Measurements from ENCODE around the gene GPANK1. TPM values are rescaled to one million over a fixed set of nuclear protein-coding genes. Genes with fewer than 3 reads are reported as not detected.
A peak's percentile ranks its signal among the peaks of the same experiment; 100 is the strongest.

GPANK1 gene
- total RNA-seq, 1 experiment from 2014 or later: 17.8 TPM

GRCh38 chr6:31669676-31670075 is 4.9 kb upstream of the GPANK1 start, which contains the start of gene LY6G5B:
Gene LY6G5B (plus strand): TSS chr6:31669976. CDS start chr6:31670951, 975 bp downstream.
- in situ Hi-C loops (cut with HindIII; ENCODE audit: low pct_unique_long_range_greater_than_20kb, low sequenced_read_pairs): no loop called here
- DNase-seq (ENCODE audit: low read depth, low spot score): no peak

DNA sequence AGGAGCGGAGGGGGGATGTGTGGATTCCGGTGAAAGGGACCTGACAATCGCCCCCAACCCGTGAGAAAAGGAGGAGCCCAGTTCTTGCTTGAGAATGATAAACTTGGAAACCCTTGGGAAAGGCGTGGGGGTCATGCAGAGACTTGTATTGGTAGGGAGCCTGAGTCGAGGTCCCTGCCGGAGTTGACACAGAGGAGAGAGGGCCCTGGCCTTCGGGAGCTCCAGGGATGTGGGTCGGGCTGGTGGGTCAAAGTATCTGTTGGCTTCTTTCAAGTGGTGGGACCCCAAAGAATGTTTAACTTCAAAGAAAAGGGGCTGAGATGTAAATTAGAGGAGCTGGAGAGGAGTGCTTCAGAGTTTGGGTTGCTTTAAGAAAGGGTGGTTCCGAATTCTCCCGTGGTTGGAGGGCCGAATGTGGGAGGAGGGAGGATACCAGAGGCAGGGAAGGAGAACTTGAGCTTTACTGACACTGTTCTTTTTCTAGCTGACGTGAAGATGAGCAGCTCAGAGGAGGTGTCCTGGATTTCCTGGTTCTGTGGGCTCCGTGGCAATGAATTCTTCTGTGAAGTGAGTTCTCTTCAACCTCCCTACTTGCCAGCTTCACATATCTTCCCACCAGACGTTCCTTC is 1.7 kb upstream of the GPANK1 start:
- in situ Hi-C loops (cut with HindIII; ENCODE audit: low pct_unique_long_range_greater_than_20kb, low sequenced_read_pairs): no loop called here
- no peak for DNase-seq (ENCODE audit: low read depth, low spot score)

DNA sequence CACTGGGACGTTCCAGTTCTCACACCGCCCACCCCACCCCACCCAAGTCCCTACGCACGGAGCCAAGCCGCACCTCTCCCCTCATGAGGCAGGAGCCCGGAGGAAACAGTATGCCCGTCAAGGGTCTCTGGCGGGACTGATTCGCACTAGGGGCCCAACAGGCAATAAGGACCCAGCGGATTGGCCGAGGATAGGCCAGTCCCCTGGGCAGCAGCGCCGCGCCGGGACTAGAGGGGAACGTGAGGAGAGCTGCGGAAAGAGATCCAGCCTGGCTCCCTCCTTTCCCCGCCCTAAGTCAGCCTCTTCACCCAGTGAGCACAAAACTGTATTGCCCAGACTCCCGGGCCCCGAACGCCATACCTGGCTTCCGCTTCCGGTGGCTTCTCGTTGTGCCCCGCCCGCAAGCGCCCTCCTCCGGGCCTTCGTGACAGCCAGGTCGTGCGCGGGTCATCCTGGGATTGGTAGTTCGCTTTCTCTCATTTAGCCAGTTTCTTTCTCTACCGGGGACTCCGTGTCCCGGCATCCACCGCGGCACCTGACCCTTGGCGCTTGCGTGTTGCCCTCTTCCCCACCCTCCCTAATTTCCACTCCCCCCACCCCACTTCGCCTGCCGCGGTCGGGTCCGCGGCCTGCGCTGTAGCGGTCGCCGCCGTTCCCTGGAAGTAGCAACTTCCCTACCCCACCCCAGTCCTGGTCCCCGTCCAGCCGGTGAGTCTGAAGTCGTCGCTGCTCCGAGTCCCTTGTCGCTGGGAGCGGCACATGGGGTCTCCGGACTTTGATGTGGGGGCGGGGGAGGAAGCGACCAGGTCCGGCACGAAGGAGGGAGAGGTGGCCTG is 922 bp upstream of the GPANK1 start, which contains the start of gene CSNK2B:
Gene CSNK2B, plus strand, starts transcription at position 580 of the 836 bp plus-strand sequence. CDS start 752 bp downstream, outside the sequence.
- DNase-seq (ENCODE audit: low read depth, low spot score): peak; percentile 98
- in situ Hi-C loops (cut with HindIII; ENCODE audit: low pct_unique_long_range_greater_than_20kb, low sequenced_read_pairs): no loop called here

GRCh38 chr6:31663961-31664789 is 622 bp downstream of the GPANK1 start:
- peak; percentile 45 for DNase-seq (ENCODE audit: low read depth, low spot score)
- in situ Hi-C loops (cut with HindIII; ENCODE audit: low pct_unique_long_range_greater_than_20kb, low sequenced_read_pairs): no loop called here

GRCh38 chr6:31663126-31663960 is 1.5 kb downstream of the GPANK1 start:
- in situ Hi-C loops (cut with HindIII; ENCODE audit: low pct_unique_long_range_greater_than_20kb, low sequenced_read_pairs): no loop called here
- DNase-seq (ENCODE audit: low read depth, low spot score): no peak

DNA sequence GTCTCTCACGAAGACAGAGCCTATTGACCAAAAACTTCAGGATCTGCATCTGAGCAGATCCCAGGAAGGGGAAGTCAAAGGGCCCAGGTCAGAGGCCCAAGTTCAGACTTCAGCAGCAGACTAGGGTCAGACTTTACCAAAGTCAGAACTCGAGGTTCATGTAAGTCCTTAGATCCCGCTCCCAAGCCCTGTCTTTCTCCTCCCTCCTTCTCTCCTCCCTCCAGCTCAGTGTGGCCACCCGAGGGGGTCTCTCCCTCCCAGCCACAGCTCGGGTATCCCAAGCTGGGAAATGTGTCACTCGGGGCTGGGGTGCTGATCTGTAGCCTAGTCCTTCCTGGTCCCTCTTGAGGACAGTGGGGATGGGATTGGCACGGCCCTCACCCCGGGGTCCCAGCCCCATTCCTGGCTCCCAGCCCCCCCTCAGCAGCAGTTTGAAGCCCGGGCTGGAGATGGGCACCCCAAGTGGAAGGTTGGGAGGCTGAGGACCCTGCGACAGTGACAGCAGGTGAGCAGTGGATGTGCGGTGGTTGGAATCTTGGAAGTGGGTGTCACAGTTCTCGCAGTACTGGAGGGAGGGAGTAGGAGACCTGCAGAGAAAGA is 2.6 kb downstream of the GPANK1 start:
- in situ Hi-C loops (cut with HindIII; ENCODE audit: low pct_unique_long_range_greater_than_20kb, low sequenced_read_pairs): no loop called here
- no peak for DNase-seq (ENCODE audit: low read depth, low spot score)

DNA sequence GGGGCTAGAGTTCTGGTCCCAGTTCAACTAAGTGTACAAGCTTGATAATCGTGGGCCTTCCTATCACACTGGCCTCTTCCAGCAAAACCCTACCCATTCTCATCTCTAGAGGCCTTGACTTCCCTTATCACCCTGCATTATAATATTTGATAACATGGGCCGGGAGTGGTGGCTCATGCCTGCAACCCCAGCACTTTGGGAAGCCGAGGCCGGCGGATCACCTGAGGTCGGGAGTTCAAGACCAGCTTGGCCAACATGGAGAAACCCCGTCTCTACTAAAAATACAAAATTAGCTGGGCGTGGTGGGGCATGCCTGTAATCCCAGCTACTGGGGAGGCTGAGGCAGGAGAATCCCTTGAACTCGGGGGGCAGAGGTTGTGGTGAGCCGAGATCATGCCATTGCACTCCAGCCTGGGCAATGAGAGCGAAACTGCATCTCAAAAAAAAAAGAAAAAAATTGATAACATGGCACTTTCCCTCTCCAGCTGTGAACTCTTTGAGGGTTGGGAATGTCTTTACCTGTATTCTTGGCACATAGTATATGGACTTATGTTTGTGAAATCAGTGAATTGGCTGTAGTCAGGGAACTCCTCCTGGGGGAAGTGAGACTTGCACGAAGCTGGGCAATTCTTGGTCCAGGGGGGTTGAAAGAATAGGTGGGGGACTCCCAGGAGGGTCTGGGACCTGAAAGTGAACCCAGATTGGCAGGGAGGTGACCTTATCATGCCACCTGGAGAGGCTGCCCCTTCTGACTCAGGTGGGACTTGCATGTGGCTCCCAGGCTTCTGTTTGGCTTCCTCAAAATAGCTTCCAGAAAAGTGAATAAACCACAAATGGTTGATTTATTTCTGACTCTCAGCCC is 3.3 kb downstream of the GPANK1 start:
- in situ Hi-C loops (cut with HindIII; ENCODE audit: low pct_unique_long_range_greater_than_20kb, low sequenced_read_pairs): no loop called here
- DNase-seq (ENCODE audit: low read depth, low spot score): no peak

GRCh38 chr6:31660381-31661261 is 4.2 kb downstream of the GPANK1 start, which contains the start of gene C6orf47:
Gene C6orf47 (minus strand): TSS chr6:31660778. CDS start chr6:31659947, 831 bp downstream.
- in situ Hi-C loops (cut with HindIII; ENCODE audit: low pct_unique_long_range_greater_than_20kb, low sequenced_read_pairs): no loop called here
- DNase-seq (ENCODE audit: low read depth, low spot score): peak; percentile 73

DNA sequence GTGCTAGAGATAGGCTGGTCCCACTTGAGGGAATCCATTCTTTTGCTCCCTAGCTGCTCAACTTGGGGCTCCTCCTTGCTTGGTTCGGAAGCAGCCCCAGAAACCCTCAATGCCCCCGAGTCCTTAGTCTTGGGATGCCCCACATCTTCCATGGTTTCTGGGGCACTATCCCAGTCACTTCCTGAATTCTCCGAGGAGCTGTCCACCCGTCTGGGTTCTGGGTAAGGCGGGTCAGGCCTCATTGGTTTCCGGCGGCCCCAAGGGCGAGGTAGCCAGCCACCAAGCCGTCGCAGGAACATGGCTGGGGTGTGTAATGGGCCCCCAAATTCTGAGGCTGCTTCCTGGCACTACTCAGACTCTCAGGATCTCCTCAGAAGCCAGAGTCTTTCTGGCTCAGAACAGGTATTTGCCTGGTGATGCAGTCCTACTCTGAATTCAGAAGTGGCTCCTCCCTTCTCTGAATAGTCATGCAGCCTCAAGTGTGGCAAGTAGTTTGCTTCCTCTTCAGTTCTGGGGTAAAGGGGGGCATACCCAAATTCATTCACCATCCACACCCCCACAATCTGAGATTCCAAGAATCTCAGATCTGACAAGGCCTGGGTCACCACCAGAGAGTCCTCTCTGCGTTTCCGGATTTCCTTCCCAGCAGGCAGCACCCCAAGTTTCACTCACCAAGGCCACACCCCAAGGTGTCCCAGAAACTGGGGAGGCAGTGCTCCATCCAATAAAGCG is 5.0 kb downstream of the GPANK1 start:
- in situ Hi-C loops (cut with HindIII; ENCODE audit: low pct_unique_long_range_greater_than_20kb, low sequenced_read_pairs): no loop called here
- no peak for DNase-seq (ENCODE audit: low read depth, low spot score)

DNA sequence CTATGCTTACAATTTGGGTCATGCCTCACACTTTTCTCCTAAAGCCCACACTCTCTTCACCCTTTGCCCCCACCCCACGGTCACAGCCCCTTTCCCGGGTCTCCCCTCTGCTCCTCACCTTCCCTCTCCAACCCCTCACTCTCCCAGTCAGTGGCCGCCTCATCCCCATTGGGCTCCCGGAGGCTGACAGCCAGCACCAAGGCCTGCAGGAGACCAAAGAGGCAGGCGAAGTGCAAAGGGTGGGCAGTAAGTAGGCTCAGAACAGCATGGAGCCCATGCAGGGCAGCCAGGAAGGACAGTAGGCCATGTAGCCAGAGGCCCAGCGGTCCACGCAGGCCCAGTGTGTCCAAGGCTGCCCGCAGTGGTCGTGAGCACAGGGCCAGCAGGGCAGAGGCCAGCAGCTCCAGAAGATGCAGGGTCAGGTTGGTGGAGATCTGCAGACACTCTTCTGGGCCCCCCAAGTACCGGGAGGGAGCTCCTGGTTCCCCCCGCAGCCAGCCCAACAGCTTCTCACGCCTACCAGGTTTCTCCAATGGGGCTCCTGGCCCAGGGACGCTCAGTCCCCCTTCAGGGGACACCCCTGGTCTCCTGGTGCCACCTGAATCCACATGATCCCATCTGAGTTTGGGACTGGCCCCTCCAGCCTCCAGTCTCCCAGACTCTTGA is 5.7 kb downstream of the GPANK1 start:
- no peak for DNase-seq (ENCODE audit: low read depth, low spot score)
- in situ Hi-C loops (cut with HindIII; ENCODE audit: low pct_unique_long_range_greater_than_20kb, low sequenced_read_pairs): no loop called here

DNA sequence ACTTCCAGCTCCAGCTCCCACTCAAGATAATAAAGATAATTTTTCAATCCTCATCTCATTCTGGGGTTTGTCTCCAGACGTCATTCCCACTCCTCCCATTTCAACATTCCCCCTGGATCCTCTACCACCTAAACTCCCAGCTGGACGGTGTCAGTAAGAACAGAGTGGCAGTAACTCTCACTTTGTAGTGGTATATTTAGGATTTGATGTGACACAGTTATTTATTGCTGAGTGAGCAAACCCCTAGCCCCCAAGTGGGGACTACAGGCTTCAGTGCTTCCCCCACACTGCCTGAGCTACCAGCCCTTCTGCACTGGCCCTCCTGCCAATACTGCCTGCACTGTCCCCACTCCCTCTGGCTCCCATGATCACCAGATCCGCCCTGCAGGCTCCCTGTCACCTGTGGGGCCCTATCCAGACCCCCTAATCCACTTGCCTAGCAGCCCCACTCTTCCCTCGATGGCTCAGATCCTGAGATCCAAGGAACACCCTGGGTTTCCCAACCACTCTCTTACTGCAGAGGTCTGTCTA is 6.6 kb downstream of the GPANK1 start:
- DNase-seq (ENCODE audit: low read depth, low spot score): no peak
- in situ Hi-C loops (cut with HindIII; ENCODE audit: low pct_unique_long_range_greater_than_20kb, low sequenced_read_pairs): no loop called here

DNA sequence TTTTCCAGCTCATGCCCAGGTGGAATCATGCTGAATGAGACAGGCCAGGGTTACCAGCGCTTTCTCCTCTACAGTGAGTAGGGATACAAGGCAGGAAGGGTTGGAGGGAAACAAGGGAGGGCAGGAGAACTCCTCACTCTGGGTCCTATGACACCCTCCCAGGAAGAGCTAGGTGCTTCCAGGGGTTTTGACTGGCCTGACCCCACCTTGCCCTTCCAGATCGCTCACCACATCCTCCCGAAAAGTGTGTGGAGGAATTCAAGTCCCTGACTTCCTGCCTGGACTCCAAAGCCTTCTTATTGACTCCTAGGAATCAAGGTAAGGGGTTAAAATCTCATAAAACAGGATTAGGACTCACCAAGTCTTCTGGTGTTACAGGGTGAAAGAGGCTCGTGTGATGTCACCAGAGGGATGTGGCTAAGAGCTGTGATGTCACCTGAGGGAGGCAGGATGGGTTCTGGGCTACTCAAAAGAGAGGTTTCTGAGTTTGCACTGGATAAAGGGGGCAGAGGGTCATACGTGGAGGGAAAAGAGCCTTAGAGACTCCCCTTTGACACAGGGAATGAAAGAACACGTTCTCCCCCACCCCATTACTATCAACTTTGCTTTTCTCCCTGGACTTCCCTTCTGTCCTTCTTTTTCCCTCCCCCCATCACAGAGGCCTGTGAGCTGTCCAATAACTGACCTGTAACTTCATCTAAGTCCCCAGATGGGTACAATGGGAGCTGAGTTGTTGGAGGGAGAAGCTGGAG is 7.2 kb downstream of the GPANK1 start:
- in situ Hi-C loops (cut with HindIII; ENCODE audit: low pct_unique_long_range_greater_than_20kb, low sequenced_read_pairs): no loop called here

More for the DNA sequence above, 7.2 kb downstream of the GPANK1 start:
- no peak for DNase-seq (ENCODE audit: low read depth, low spot score)
